HEK293 (cell line): Measurements from ENCODE around the gene LHB.

ENCODE experiments used
- CTCF ChIA-PET: fragments of 350-600 bp; formaldehyde crosslinking; extraction: SDS; loops from one replicate; lab custom pipeline; 2021; ENCODE audit warnings: antibody characterized with exemption; lab: Yijun Ruan, JAX
- POLR2A ChIA-PET: fragments of 300-600 bp; formaldehyde crosslinking; extraction: SDS; loops from one replicate; lab custom pipeline; 2020; ENCODE audit warnings: antibody characterized with exemption, inconsistent platforms; lab: Yijun Ruan, JAX
- H3K27ac ChIP-seq: fragments of 200-500 bp; sonication (Bioruptor generic); 2 replicates; pipeline ENCODE4 v1.5.1; 2014; ENCODE audit warnings: low read depth, low read length, control low read depth, inconsistent platforms; ENCODE audit errors: extremely low read depth
- H3K36me3 ChIP-seq, 2 experiments: fragments of 200-500 bp in 1 of 2; sonication (Bioruptor generic) in 1 of 2; 1 replicate in 1 of 2; 2 replicates in 1 of 2; pipeline ENCODE4 v1.5.1; 2014 to 2017; ENCODE audit warnings: inconsistent platforms in 2 of 2, low read length in 2 of 2; ENCODE audit not compliant: control insufficient read depth in 2 of 2, insufficient read depth in 1 of 2
- H3K4me1 ChIP-seq: fragments of 200-500 bp; sonication (Bioruptor generic); 2 replicates; pipeline ENCODE4 v1.5.1; 2014; ENCODE audit warnings: mild to moderate bottlenecking, low read length, inconsistent platforms; ENCODE audit not compliant: control insufficient read depth, insufficient read depth
- H3K4me3 ChIP-seq: 2 replicates; pipeline ENCODE4 v1.5.1; 2011; ENCODE audit warnings: low read depth, mild to moderate bottlenecking, control low read depth, low read length, moderate library complexity
- H3K9me3 ChIP-seq: fragments of 200-500 bp; sonication (Bioruptor generic); 2 replicates; pipeline ENCODE4 v1.5.1; 2014; ENCODE audit warnings: low read depth, low read length, inconsistent platforms; ENCODE audit not compliant: control insufficient read depth, insufficient read depth
- BCL11B ChIP-seq: fragments of 450-650 bp; formaldehyde crosslinking; IDR thresholded peaks from 2 replicates; pipeline ENCODE4 v1.5.1; 2016; ENCODE audit warnings: low read depth, missing biosample characterization, missing genetic modification characterization
- CTCF ChIP-seq: fragments of 450-650 bp; formaldehyde crosslinking; IDR thresholded peaks from 2 replicates; pipeline ENCODE4 v1.5.1; 2016; ENCODE audit warnings: missing biosample characterization, missing genetic modification characterization
- GLIS1 ChIP-seq: fragments of 450-650 bp; formaldehyde crosslinking; IDR thresholded peaks from 2 replicates; pipeline ENCODE4 v1.5.1; 2016; ENCODE audit warnings: missing biosample characterization, missing genetic modification characterization
- KLF16 ChIP-seq: fragments of 450-650 bp; formaldehyde crosslinking; IDR thresholded peaks from 2 replicates; pipeline ENCODE4 v1.5.1; 2017; ENCODE audit warnings: missing biosample characterization, missing genetic modification characterization
- PRDM6 ChIP-seq: fragments of 450-650 bp; formaldehyde crosslinking; IDR thresholded peaks from 2 replicates; pipeline ENCODE4 v1.5.1; 2017; ENCODE audit warnings: missing biosample characterization, missing genetic modification characterization
- SP3 ChIP-seq: fragments of 450-650 bp; formaldehyde crosslinking; IDR thresholded peaks from 2 replicates; pipeline ENCODE4 v1.5.1; 2016; ENCODE audit warnings: missing biosample characterization, missing genetic modification characterization
- ZBTB8A ChIP-seq: fragments of 450-650 bp; formaldehyde crosslinking; IDR thresholded peaks from 2 replicates; pipeline ENCODE4 v1.5.1; 2016; ENCODE audit warnings: missing biosample characterization, missing genetic modification characterization
- ZNF133 ChIP-seq: fragments of 450-650 bp; formaldehyde crosslinking; IDR thresholded peaks from 2 replicates; pipeline ENCODE4 v1.5.1; 2016; ENCODE audit warnings: missing biosample characterization, missing genetic modification characterization
- ZNF214 ChIP-seq: fragments of 450-650 bp; formaldehyde crosslinking; IDR thresholded peaks from 2 replicates; pipeline ENCODE4 v1.5.1; 2017; ENCODE audit warnings: missing biosample characterization, mild to moderate bottlenecking, missing genetic modification characterization, borderline replicate concordance
- ZNF221 ChIP-seq: fragments of 450-650 bp; formaldehyde crosslinking; IDR thresholded peaks from 2 replicates; pipeline ENCODE4 v1.5.1; 2017; ENCODE audit warnings: missing biosample characterization, missing genetic modification characterization, borderline replicate concordance
- ZNF223 ChIP-seq: fragments of 450-650 bp; formaldehyde crosslinking; IDR thresholded peaks from 2 replicates; pipeline ENCODE4 v1.5.1; 2016; ENCODE audit warnings: missing biosample characterization, missing genetic modification characterization
- ZNF274 ChIP-seq, 2 experiments: fragments of 200-500 bp in 1 of 2; fragments of 450-650 bp in 1 of 2; sonication (Bioruptor generic) in 1 of 2; formaldehyde crosslinking in 1 of 2; IDR thresholded peaks; 2 replicates each; pipeline versions ENCODE4 v1.5.1 to v1.6.1; 2014 to 2016; ENCODE audit warnings: borderline replicate concordance in 1 of 2, inconsistent platforms in 1 of 2, low read length in 1 of 2, missing biosample characterization in 1 of 2, missing genetic modification characterization in 1 of 2
- ZNF354C ChIP-seq: fragments of 450-650 bp; formaldehyde crosslinking; IDR thresholded peaks from 2 replicates; pipeline ENCODE4 v1.5.1; 2016; ENCODE audit warnings: missing biosample characterization, missing genetic modification characterization, low read depth, borderline replicate concordance
- ZNF707 ChIP-seq: fragments of 450-650 bp; formaldehyde crosslinking; IDR thresholded peaks from 2 replicates; pipeline ENCODE4 v1.5.1; 2016; ENCODE audit warnings: missing biosample characterization, missing genetic modification characterization
- ZNF791 ChIP-seq: fragments of 450-650 bp; formaldehyde crosslinking; IDR thresholded peaks from 2 replicates; pipeline ENCODE4 v1.5.1; 2016; ENCODE audit warnings: missing biosample characterization, missing genetic modification characterization
- TF ChIP-seq, protein P1 (sequence below): fragments of 450-650 bp; formaldehyde crosslinking; IDR thresholded peaks from 2 replicates; pipeline ENCODE4 v1.5.1; 2016; ENCODE audit warnings: missing biosample characterization, missing genetic modification characterization, borderline replicate concordance
- TF ChIP-seq, protein P2 (sequence below): fragments of 450-650 bp; formaldehyde crosslinking; IDR thresholded peaks from 2 replicates; pipeline ENCODE4 v1.5.1; 2017; ENCODE audit warnings: missing biosample characterization, missing genetic modification characterization
- TF ChIP-seq, protein P3 (sequence below): fragments of 450-650 bp; formaldehyde crosslinking; IDR thresholded peaks from 2 replicates; pipeline ENCODE4 v1.5.1; 2016; ENCODE audit warnings: missing biosample characterization, missing genetic modification characterization

The LHB gene

GRCh38 chr19:49020931-49021895 lies 4.3 kb upstream of the LHB start (continued):
- TF ChIP-seq, protein P1, sequence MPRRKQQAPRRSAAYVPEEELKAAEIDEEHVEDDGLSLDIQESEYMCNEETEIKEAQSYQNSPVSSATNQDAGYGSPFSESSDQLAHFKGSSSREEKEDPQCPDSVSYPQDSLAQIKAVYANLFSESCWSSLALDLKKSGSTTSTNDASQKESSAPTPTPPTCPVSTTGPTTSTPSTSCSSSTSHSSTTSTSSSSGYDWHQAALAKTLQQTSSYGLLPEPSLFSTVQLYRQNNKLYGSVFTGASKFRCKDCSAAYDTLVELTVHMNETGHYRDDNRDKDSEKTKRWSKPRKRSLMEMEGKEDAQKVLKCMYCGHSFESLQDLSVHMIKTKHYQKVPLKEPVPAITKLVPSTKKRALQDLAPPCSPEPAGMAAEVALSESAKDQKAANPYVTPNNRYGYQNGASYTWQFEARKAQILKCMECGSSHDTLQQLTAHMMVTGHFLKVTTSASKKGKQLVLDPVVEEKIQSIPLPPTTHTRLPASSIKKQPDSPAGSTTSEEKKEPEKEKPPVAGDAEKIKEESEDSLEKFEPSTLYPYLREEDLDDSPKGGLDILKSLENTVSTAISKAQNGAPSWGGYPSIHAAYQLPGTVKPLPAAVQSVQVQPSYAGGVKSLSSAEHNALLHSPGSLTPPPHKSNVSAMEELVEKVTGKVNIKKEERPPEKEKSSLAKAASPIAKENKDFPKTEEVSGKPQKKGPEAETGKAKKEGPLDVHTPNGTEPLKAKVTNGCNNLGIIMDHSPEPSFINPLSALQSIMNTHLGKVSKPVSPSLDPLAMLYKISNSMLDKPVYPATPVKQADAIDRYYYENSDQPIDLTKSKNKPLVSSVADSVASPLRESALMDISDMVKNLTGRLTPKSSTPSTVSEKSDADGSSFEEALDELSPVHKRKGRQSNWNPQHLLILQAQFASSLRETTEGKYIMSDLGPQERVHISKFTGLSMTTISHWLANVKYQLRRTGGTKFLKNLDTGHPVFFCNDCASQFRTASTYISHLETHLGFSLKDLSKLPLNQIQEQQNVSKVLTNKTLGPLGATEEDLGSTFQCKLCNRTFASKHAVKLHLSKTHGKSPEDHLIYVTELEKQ (tag by site-specific recombination): no peak
- TF ChIP-seq ZNF354C (tag by site-specific recombination): no peak
- TF ChIP-seq PRDM6: no peak

- ChIA-PET POLR2A (interaction anchor here (1.0 to 3.4 kb wide), 2 partner anchors 27 to 53 kb away, joined by 6 to 20 read pairs; partner anchors contain the start of genes GYS1 and RUVBL2), CTCF (interaction anchor here (0.7 to 3.1 kb wide), 8 partner anchors 12 to 50 kb away, joined by 4 to 26 read pairs (median 7); partner anchors contain the start of genes GYS1 and RUVBL2)
- H3K4me3 ChIP-seq: no peak overlapping the region
- peak; percentile 15; the same call in 1 of the 2 replicates for TF ChIP-seq KLF16 (tag by site-specific recombination)
- no peak for TF ChIP-seq BCL11B (tag by site-specific recombination)
- TF ChIP-seq ZNF274 (IDR thresholded peaks at IDR 0.05; ENCODE audit: low read length): no peak
- TF ChIP-seq ZNF274 (tag by site-specific recombination; IDR thresholded peaks at IDR 0.05; ENCODE audit: borderline replicate concordance): no peak
- no peak for TF ChIP-seq ZNF223 (tag by site-specific recombination)
- TF ChIP-seq ZNF707 (tag by site-specific recombination): no peak
- TF ChIP-seq, protein P2, sequence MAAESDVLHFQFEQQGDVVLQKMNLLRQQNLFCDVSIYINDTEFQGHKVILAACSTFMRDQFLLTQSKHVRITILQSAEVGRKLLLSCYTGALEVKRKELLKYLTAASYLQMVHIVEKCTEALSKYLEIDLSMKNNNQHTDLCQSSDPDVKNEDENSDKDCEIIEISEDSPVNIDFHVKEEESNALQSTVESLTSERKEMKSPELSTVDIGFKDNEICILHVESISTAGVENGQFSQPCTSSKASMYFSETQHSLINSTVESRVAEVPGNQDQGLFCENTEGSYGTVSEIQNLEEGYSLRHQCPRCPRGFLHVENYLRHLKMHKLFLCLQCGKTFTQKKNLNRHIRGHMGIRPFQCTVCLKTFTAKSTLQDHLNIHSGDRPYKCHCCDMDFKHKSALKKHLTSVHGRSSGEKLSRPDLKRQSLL (tag by site-specific recombination): 0 out of 2 replicates have a peak, but pooled peaks have one; percentile 31
- peaks cover 8% of the 10 kb centered on the region for H3K4me1 ChIP-seq
- H3K36me3 ChIP-seq: peaks cover 3 to 11% of the 10 kb centered on the region in 2 experiments; a peak in 2 of 3 replicates
- H3K9me3 ChIP-seq: no peaks in the 10 kb centered on the region
- H3K27ac ChIP-seq: no peak overlapping the region
Observed at GRCh38 chr19:49020342-49020741, 3.5 kb upstream of the LHB start.

DNA sequence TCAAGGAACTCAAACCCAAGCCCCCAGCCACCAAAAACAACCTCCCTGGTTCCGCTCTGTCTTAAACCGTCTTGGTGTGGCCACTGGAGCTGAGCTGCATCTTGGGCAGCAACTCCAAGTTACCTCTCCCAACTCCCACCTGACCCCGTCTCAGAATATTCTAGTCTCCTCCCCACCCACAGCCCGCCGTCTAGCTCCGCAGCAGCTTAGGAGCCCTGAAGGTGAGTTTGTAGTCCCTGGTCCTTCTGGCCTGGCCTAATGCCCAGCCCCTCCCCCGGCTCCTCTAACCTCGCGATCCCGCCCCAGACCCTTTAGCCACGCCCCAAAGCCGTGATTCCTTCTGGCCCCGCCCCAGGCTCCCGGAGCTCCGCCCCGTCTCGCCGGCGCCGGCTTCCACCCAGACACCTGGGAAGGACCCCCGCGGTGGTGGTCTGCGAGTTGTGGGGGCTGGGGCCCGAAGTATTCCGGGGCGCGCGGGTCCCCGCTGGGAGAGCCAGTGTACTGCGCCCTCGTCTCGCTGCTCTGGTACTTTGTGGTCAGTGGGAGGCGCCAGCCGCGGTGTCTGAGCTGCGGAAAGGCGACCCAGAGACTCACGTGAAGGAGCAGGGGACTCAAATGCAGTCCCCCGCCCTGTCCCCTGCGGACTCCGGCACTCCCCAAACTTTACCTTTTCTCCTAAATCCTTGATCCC lies 2.5 kb upstream of the LHB start:
- Histone ChIP-seq H3K4me1 (peaks cover 8% of the 10 kb centered on the region), H3K36me3 (peaks cover 3 to 21% of the 10 kb centered on the region in 2 experiments; a peak in 2 of 3 replicates), H3K9me3 (no peaks in the 10 kb centered on the region), H3K27ac (no peak overlapping the region), H3K4me3 (no peak overlapping the region)
- CTCF ChIA-PET: interaction anchor here (0.6 to 3.1 kb wide), 13 partner anchors 11 to 111 kb away, joined by 3 to 26 read pairs (median 5); partner anchors contain the start of genes GYS1 and RUVBL2
- POLR2A ChIA-PET: interaction anchor here (1.0 to 3.4 kb wide), 5 partner anchors 20 to 48 kb away, joined by 3 to 20 read pairs (median 5); partner anchors contain the start of genes GYS1 and RUVBL2
- TF ChIP-seq ZBTB8A (tag by site-specific recombination) (no peak), ZNF214 (tag by site-specific recombination) (no peak), GLIS1 (peak; percentile 36; the same call in 1 of the 2 replicates), ZNF221 (tag by site-specific recombination) (no peak), SP3 (tag by site-specific recombination) (peak; percentile 39; the same call in 1 of the 2 replicates), ZNF133 (tag by site-specific recombination) (no peak), CTCF (peak; percentile 33; the same call in 1 of the 2 replicates), ZNF791 (no peak)
- TF ChIP-seq, protein P3, sequence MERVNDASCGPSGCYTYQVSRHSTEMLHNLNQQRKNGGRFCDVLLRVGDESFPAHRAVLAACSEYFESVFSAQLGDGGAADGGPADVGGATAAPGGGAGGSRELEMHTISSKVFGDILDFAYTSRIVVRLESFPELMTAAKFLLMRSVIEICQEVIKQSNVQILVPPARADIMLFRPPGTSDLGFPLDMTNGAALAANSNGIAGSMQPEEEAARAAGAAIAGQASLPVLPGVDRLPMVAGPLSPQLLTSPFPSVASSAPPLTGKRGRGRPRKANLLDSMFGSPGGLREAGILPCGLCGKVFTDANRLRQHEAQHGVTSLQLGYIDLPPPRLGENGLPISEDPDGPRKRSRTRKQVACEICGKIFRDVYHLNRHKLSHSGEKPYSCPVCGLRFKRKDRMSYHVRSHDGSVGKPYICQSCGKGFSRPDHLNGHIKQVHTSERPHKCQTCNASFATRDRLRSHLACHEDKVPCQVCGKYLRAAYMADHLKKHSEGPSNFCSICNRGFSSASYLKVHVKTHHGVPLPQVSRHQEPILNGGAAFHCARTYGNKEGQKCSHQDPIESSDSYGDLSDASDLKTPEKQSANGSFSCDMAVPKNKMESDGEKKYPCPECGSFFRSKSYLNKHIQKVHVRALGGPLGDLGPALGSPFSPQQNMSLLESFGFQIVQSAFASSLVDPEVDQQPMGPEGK: 0 out of 2 replicates have a peak, but pooled peaks have one; percentile 15
